GM10248 (cell line): ENCODE measurements around the gene RXYLT1.

Source experiments
- CTCF ChIA-PET: fragments of 300-600 bp; sonication (Branson Sonifier 250); formaldehyde crosslinking; extraction: SDS; loops from one replicate; lab custom pipeline; 2021; ENCODE audit warnings: antibody characterized with exemption; lab: Yijun Ruan, JAX
- POLR2A ChIA-PET: fragments of 350-650 bp; sonication (Branson Sonifier 250); formaldehyde crosslinking; extraction: SDS; loops from one replicate; lab custom pipeline; 2020; ENCODE audit warnings: antibody characterized with exemption; lab: Yijun Ruan, JAX
- DNase-seq: peaks from one replicate; pipeline ENCODE4 v3.0.0; 2012; ENCODE audit errors: extremely low spot score
- TF ChIP-seq, protein P1 (sequence below): IDR thresholded peaks from 2 replicates; pipeline ENCODE4 v1.5.1; 2012; ENCODE audit warnings: mild to moderate bottlenecking, low read depth; ENCODE audit errors: extremely low read depth, missing control alignments, control extremely low read depth

RXYLT1 gene

DNA sequence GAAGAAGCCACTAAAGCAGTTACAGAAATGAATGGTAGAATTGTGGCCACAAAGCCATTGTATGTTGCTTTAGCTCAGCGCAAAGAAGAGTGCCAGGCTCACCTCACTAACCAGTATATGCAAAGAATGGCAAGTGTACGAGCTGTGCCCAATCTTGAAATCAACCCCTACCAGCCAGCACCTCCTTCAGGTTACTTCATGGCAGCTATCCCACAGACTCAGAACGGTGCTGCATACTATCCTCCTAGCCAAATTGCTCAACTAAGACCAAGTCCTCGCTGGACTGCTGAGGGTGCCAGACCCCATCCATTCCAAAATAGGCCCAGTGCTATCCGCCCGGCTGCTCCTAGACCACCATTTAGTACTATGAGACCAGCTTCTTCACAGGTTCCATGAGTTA, 43.3 kb downstream of the RXYLT1 start:
- TF ChIP-seq, protein P1, sequence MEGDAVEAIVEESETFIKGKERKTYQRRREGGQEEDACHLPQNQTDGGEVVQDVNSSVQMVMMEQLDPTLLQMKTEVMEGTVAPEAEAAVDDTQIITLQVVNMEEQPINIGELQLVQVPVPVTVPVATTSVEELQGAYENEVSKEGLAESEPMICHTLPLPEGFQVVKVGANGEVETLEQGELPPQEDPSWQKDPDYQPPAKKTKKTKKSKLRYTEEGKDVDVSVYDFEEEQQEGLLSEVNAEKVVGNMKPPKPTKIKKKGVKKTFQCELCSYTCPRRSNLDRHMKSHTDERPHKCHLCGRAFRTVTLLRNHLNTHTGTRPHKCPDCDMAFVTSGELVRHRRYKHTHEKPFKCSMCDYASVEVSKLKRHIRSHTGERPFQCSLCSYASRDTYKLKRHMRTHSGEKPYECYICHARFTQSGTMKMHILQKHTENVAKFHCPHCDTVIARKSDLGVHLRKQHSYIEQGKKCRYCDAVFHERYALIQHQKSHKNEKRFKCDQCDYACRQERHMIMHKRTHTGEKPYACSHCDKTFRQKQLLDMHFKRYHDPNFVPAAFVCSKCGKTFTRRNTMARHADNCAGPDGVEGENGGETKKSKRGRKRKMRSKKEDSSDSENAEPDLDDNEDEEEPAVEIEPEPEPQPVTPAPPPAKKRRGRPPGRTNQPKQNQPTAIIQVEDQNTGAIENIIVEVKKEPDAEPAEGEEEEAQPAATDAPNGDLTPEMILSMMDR, result no peak
- ChIA-PET CTCF (interaction anchor here (1.0 to 1.3 kb wide), 3 partner anchors 16 to 433 kb away, joined by 3 read pairs; no protein-coding TSS in a partner anchor), POLR2A (no interaction called here)
- no peak for DNase-seq

DNA sequence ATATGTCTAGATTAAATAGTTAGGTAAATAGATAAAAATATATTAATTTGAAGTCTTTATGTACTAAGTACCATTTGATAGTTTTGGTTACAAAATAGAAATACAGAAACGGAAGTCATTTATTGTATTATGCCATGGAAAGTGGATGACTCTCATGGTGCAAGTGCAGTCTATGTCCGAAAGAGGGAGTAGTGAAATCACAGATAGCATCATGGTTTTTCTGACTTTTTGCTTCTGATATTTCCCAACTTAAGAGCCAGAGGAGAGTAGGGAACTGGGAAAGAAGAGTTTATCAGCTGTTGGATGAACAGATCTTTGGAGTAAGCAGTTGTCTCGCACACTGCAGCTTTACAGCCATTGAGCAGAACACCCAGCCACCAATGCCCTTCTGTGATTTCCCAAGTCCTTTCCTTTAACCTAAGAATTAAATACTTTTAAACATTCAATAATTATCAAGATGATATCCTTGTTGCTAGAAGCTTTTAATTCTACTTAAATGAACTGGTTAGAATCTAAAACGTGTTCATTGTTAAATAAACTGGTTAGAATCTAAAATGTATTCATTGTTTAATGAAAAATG, 46.4 kb downstream of the RXYLT1 start:
- CTCF ChIA-PET, result interaction anchor here (0.7 to 2.5 kb wide), 12 partner anchors 11 to 439 kb away, joined by 3 to 21 read pairs (median 4); partner anchors contain the start of gene SRGAP1
- TF ChIP-seq, protein P1, result peak; percentile 76
- peak; percentile 48 for DNase-seq
- POLR2A ChIA-PET, result no interaction called here

DNA sequence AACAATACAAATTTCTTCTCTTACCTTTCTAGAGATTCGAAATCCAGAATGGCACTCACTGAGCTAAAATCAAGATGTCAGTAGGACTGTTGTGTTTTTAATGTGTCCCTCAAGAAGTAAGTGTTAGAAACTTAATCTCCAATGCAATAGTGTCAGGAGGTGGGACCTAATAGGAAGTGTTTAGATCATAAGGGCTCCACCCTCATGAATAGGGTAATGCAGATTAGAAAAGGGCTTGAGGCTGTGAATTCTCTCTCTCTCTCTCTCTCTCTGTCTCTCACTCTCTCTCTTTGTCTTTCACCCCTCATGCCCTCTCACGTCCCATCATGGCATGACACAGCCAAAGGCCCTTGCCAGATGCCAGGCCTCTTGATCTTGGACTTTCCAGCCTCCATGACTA, 49.2 kb downstream of the RXYLT1 start:
- no peak for DNase-seq
- ChIA-PET POLR2A (interaction anchor here (0.6 kb wide), 1 partner anchor 22 kb away, joined by 4 read pairs; no protein-coding TSS in a partner anchor), CTCF (interaction anchor here (1.0 to 1.1 kb wide), 2 partner anchors 15 to 408 kb away, joined by 3 read pairs; partner anchors contain the start of gene SRGAP1)
- TF ChIP-seq, protein P1, result no peak

DNA sequence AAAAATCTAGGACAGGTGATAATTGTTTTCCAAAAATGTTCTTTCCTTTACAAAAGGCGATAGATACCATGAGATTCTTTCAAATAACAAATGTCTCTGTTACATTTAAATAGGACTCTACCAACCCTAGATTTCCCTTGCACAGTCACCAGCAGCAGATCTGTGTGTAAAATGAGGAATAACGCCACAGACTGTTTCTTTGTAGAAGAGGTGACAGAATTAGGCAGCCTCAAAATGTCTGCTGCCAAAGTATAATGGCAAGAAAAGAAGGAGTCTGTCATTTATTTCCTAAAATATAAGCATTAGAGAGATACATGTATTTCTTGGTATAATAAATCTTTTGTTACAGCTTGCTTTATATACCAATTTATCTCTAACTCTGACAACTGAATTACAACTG, 56.3 kb downstream of the RXYLT1 start:
- DNase-seq, result no peak
- ChIA-PET POLR2A (no interaction called here), CTCF (interaction anchor here (0.7 to 2.1 kb wide), 3 partner anchors 392 to 420 kb away, joined by 3 to 4 read pairs (median 3); no protein-coding TSS in a partner anchor)
- TF ChIP-seq, protein P1, result no peak

DNA sequence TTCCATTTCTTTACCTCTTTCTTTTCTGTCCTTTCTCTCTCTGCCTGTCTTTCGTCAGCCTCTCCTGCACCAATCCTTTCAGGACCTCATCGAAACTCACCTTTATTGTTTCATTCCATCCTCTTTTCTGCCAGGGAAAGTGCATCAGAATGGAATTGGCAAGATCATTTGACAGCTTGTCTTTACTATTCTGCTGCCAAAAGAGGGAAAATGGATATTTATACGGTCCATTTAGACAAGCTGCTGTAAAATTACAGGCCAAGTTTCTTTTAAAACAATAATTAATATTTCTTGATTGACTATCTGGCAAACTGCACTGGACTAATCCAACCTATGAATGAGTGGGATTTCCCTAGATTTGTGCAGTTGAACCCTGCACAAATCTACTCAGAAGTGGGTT, 57.2 kb downstream of the RXYLT1 start:
- DNase-seq, result no peak
- TF ChIP-seq, protein P1, result no peak
- CTCF ChIA-PET, result interaction anchor here (0.7 to 2.1 kb wide), 6 partner anchors 10 to 419 kb away, joined by 3 to 4 read pairs (median 3); no protein-coding TSS in a partner anchor
- POLR2A ChIA-PET, result no interaction called here

DNA sequence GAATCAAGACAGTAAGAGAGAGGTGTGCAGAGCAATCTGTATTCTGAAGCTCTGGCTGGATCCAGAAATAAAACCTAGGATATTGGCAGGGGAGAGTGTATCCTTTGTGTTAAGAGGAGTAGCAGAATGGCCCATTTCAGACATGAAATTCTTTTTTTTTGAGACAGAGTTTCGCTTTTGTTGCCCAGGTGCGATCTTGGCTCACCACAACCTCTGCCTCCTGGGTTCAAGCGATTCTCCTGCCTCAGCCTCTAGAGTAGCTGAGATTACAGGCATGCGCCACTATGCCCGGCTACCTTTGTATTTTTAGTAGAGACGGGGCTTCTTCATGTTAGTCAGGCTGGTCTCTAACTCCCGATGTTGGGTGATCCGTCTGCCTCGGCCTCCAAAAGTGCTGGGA, 58.7 kb downstream of the RXYLT1 start:
- DNase-seq, result no peak
- ChIA-PET CTCF (interaction anchor here (1.0 to 1.9 kb wide), 4 partner anchors 12 to 421 kb away, joined by 3 to 7 read pairs (median 4); no protein-coding TSS in a partner anchor), POLR2A (no interaction called here)
- TF ChIP-seq, protein P1, result no peak
